Natural killer cell (primary cell): ENCODE results near the gene IP6K1. TPM values are rescaled to one million over a fixed set of nuclear protein-coding genes. Genes with fewer than 3 reads are reported as not detected.
"Not testable (repeated sequence)": the region's sequence is repeated elsewhere in the genome, so short reads cannot be mapped to it uniquely, and the experiment has no call there.

ENCODE experiments used
- ATAC-seq, 3 donors: fragments of 150-1000 bp in 2 of 3; fragments of 200-7000 bp in 1 of 3; cut with Tn5 transposase; 1 replicate in 1 of 3; 2 replicates in 2 of 3; pipeline ENCODE4 v1.10.0; 2021; ENCODE audit warnings: mild to moderate bottlenecking in 2 of 3, moderate library complexity in 2 of 3
- DNase-seq, 2 donors: peaks; one replicate each; pipeline versions ENCODE4 v3.0.0 to v3.0.0-alpha.2; 2013 to 2021; ENCODE audit warnings: mixed read lengths in 1 of 2
- H3K27ac ChIP-seq: one replicate; pipeline ENCODE4 v1.5.1; 2013; ENCODE audit warnings: mild to moderate bottlenecking, low read length
- H3K27me3 ChIP-seq: one replicate; pipeline ENCODE4 v1.6.1; 2013; ENCODE audit warnings: low read length; ENCODE audit not compliant: control insufficient read depth, insufficient read depth
- H3K36me3 ChIP-seq: one replicate; pipeline ENCODE4 v1.6.1; 2013; ENCODE audit warnings: low read length; ENCODE audit not compliant: control insufficient read depth, insufficient read depth
- H3K4me1 ChIP-seq: one replicate; pipeline ENCODE4 v1.6.1; 2013; ENCODE audit warnings: low read length; ENCODE audit not compliant: control insufficient read depth, insufficient read depth
- H3K4me3 ChIP-seq: one replicate; pipeline ENCODE4 v1.5.1; 2013; ENCODE audit warnings: low read length
- H3K9me3 ChIP-seq: one replicate; pipeline ENCODE4 v1.6.1; 2013; ENCODE audit warnings: low read length; ENCODE audit not compliant: control insufficient read depth, insufficient read depth
- H3K27ac Mint-ChIP-seq, 2 donors: one replicate each; pipeline ENCODE4 v1.8.0; 2022; ENCODE audit warnings: mild to moderate bottlenecking in 2 of 2, mixed read lengths in 2 of 2, moderate library complexity in 1 of 2
- H3K27me3 Mint-ChIP-seq, 2 donors: one replicate each; pipeline ENCODE4 v1.8.0; 2022; ENCODE audit warnings: low read depth in 2 of 2, mixed read lengths in 2 of 2
- H3K36me3 Mint-ChIP-seq: one replicate; pipeline ENCODE4 v1.8.0; 2022; ENCODE audit warnings: mixed read lengths
- H3K4me1 Mint-ChIP-seq, 2 donors: one replicate each; pipeline ENCODE4 v1.8.0; 2022; ENCODE audit warnings: mixed read lengths in 2 of 2
- H3K4me3 Mint-ChIP-seq: one replicate; pipeline ENCODE4 v1.8.0; 2022; ENCODE audit warnings: mild to moderate bottlenecking, moderate library complexity, mixed read lengths
- H3K9me3 Mint-ChIP-seq, 2 donors: one replicate each; pipeline ENCODE4 v1.8.0; 2022; ENCODE audit warnings: mixed read lengths in 2 of 2
- WGBS: methylation state at CpG from one replicate; pipeline ENCODE4 v1.1.7; 2013; ENCODE audit warnings: missing lambda C conversion rate; ENCODE audit not compliant: insufficient coverage; 5-methylcytosine and 5-hydroxymethylcytosine counted together
- intact Hi-C: fragments of 100-400 bp; cut with micrococcal nuclease; formaldehyde crosslinking; loops from one replicate; pipeline ENCODE4 v1.14.2; 2022
- total RNA-seq, 4 donors: library from RNA; stranded (reverse); fragments of 120-200 nt in 1 of 4; gene quantifications; one replicate each; pipeline versions ENCODE4 v1.2.3 to v1.2.4, GENCODE V29; 2013 to 2022
- TF ChIP-seq, protein P1 (sequence below): fragments of 200-600 bp; IDR thresholded peaks from one replicate; pipeline ENCODE4 v1.8.0; 2022; ENCODE audit warnings: antibody characterized with exemption

IP6K1 gene
- total RNA-seq, 3 donors from 2014 or later (not counting 1 experiment from before 2014, with no cell fraction given): 53.7 to 68.7 (median 57.9) TPM

DNA sequence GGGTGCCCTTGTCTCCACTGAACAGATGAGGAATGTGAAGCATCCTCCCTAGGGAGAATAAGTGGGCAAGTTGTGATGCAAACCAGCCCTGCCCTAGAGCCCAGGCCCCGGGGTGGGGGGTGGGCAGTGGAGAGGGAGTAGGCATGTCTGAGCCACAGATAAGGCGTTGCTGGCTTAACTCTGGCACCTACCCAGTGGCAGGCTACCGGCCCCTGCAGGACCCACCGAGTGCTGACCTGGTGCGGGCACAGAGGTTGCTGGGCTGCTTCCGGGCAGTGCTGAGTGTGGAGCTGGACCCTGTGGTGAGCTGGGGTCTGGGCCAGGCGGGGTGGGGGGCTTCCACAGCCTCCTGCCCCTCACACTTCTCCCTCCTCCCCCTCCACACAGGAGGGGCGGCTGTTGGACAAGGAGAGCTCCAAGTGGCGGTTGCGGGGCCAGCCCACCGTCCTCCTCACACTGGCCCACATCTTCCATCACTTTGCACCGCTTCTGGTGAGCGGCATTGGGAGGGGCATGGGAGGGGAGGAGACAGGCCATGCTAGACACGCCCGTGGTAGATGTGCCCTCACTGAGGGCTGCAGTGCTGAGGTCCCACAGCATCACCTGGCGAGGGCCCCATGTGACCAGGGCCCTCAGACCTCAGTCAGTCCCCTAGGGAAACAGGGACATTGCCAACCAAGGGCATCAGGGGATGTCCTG lies 86.9 kb downstream of the IP6K1 start:
- no peak overlapping the region for H3K27ac ChIP-seq
- no peaks in the 10 kb centered on the region for H3K9me3 Mint-ChIP-seq
- WGBS: 95% methylated on average over 16 of the region's 16 CpGs
- H3K27ac Mint-ChIP-seq: no peak overlapping the region
- H3K4me3 ChIP-seq: no peak overlapping the region
- intact Hi-C loops: no loop called here
- no peak overlapping the region for H3K4me3 Mint-ChIP-seq
- peaks cover 43% of the 10 kb centered on the region for H3K36me3 ChIP-seq
- H3K4me1 ChIP-seq: no peaks in the 10 kb centered on the region
- no peaks in the 10 kb centered on the region for H3K27me3 Mint-ChIP-seq
- TF ChIP-seq, protein P1, sequence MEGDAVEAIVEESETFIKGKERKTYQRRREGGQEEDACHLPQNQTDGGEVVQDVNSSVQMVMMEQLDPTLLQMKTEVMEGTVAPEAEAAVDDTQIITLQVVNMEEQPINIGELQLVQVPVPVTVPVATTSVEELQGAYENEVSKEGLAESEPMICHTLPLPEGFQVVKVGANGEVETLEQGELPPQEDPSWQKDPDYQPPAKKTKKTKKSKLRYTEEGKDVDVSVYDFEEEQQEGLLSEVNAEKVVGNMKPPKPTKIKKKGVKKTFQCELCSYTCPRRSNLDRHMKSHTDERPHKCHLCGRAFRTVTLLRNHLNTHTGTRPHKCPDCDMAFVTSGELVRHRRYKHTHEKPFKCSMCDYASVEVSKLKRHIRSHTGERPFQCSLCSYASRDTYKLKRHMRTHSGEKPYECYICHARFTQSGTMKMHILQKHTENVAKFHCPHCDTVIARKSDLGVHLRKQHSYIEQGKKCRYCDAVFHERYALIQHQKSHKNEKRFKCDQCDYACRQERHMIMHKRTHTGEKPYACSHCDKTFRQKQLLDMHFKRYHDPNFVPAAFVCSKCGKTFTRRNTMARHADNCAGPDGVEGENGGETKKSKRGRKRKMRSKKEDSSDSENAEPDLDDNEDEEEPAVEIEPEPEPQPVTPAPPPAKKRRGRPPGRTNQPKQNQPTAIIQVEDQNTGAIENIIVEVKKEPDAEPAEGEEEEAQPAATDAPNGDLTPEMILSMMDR: no peak
- H3K9me3 ChIP-seq: no peaks in the 10 kb centered on the region
- DNase-seq: no peak
- no peak for ATAC-seq
- H3K36me3 Mint-ChIP-seq: no peaks in the 10 kb centered on the region
- no peaks in the 10 kb centered on the region for H3K27me3 ChIP-seq
- peaks cover 0 to 7% of the 10 kb centered on the region in 2 donors for H3K4me1 Mint-ChIP-seq

DNA sequence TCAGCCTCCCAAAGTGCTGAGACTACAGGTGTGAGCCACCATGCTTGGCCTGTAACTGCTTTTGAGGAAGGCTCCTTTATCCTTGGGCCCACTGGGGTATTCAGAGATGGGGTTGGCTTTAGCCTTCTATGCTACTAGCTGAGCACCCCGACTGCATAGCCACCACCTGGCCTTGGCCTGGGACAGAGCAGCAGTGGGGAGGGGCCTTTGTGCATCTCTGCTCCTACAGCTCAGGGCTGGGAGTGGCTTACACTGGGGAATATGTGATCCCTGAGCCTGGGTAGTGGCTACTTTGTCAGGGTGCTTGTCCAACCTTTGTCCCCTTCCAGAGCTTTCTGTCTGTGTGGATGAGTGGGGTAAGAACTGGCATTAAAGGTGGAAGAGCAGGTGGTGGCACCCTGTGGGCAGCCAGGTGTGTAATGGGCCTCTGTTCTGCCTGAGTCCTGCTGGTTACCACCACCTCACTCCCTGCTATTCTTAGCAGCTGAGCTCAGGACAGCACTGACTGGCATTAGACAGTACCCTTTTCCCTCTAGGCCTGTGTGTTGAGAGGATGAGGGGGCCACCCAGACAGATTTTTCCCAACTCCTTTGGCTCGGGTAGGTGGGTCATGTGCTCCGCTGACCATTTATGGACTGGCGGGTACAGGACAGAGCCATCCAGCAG lies 90.9 kb downstream of the IP6K1 start:
- Histone ChIP-seq H3K4me1 (peaks cover 10% of the 10 kb centered on the region), H3K36me3 (peaks cover 25% of the 10 kb centered on the region)
- intact Hi-C loops, H3K27ac Mint-ChIP-seq, H3K36me3 Mint-ChIP-seq, H3K4me3 Mint-ChIP-seq, H3K27ac ChIP-seq, ATAC-seq, DNase-seq, H3K27me3 Mint-ChIP-seq, H3K9me3 Mint-ChIP-seq, H3K9me3 ChIP-seq, H3K27me3 ChIP-seq, H3K4me3 ChIP-seq: not testable (repeated sequence)
- 100% methylated on average over 2 of the region's 4 CpGs for WGBS
- H3K4me1 Mint-ChIP-seq: peaks cover 14 to 24% of the 10 kb centered on the region in 2 donors

DNA sequence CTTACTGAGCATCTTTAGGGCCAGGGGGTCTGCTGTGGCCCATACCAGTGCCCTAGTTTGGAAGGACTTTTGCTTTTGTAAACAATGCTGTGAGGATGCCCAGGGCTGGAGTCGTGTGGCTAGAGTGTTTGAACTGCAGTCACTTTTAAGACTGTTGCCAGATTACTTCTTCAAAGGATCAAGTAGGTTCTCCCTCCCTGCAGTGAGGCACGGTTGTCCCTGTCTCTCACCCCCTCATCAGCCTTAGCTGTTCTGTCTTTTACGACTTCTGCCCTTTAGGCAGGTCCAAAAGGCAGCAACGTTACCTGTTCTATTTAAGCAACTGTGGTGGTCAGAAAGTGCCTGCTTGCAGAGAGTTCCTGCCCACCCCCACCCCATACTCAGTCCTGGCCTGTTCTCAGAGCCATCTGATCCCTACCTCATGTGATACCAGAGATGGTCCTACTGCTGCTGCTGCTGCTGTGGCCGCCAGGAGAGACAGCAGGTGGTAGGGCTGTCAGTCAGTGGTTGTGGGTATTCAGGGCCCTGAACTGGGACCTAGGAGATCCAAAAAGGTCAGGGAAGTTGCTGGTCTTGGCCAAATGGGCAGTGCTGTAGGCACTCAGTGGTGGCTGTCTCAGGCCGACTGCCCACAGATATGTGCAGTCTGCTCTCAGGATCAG lies 91.8 kb downstream of the IP6K1 start:
- H3K4me3 Mint-ChIP-seq, H3K4me3 ChIP-seq, H3K27me3 Mint-ChIP-seq, ATAC-seq, H3K36me3 Mint-ChIP-seq, DNase-seq, H3K27me3 ChIP-seq, intact Hi-C loops, H3K9me3 ChIP-seq, H3K9me3 Mint-ChIP-seq, H3K27ac Mint-ChIP-seq, H3K27ac ChIP-seq: not testable (repeated sequence)
- WGBS: 84% methylated on average over 6 of the region's 6 CpGs
- H3K4me1 ChIP-seq: peaks cover 20% of the 10 kb centered on the region
- H3K36me3 ChIP-seq: peaks cover 17% of the 10 kb centered on the region
- H3K4me1 Mint-ChIP-seq: peaks cover 23 to 33% of the 10 kb centered on the region in 2 donors

DNA sequence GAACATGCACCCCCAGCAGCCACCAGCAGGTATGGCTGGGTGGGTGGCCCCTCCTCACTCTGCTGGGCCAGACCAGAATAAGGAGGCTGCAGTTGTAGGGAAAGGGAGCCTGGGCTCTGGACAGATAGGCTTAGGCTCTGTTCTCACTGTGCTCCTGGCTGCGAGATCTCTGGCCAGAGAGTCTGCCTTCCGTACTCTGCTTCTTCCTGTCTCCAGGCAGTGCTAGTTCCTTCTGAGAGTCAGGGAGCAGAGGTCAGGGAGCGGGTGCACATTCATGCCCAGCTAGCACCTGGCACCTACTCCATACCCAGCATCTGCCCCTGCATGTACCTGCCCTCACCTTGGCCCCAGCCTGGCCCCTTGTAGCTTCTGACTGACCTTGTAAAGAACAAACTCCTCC lies 94.9 kb downstream of the IP6K1 start:
- H3K27ac Mint-ChIP-seq, H3K4me3 ChIP-seq, DNase-seq, H3K27ac ChIP-seq, ATAC-seq, H3K36me3 ChIP-seq, H3K27me3 ChIP-seq, intact Hi-C loops, H3K9me3 ChIP-seq, H3K27me3 Mint-ChIP-seq, H3K36me3 Mint-ChIP-seq, H3K9me3 Mint-ChIP-seq: not testable (repeated sequence)
- peaks cover 36% of the 10 kb centered on the region for H3K4me1 ChIP-seq
- 91% methylated on average over 3 of the region's 3 CpGs for WGBS
- H3K4me3 Mint-ChIP-seq: peak overlapping the region; percentile 13
- peaks cover 35 to 46% of the 10 kb centered on the region in 2 donors for H3K4me1 Mint-ChIP-seq

DNA sequence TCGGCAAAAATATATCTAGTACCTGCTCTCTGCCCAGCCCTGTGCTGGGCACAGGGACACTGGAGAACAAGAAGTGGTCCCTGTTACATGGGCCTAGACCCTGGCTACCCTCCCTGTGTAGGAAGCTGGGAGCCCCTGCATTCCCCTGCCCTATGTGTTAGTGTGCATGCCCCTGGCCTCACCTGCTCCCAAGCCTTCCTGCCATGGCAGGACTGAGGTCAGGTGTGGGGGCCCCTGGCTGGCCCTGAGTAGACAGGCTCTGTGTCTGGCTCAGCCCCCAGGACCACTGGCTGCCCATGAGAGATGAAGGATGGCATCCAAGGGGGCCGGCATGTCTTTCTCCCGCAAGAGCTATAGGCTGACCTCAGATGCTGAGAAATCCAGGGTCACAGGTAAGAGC lies 95.5 kb downstream of the IP6K1 start:
- ATAC-seq, H3K36me3 ChIP-seq, H3K27ac ChIP-seq, H3K9me3 Mint-ChIP-seq, H3K36me3 Mint-ChIP-seq, H3K27me3 Mint-ChIP-seq, H3K9me3 ChIP-seq, intact Hi-C loops, H3K27me3 ChIP-seq, H3K4me3 ChIP-seq, DNase-seq: not testable (repeated sequence)
- Mint-ChIP-seq H3K27ac (peak overlapping the region in 1 of 2 donors; percentile 96), H3K4me3 (peak overlapping the region; percentile 99), H3K4me1 (peaks cover 35 to 46% of the 10 kb centered on the region in 2 donors)
- WGBS: 98% methylated on average over 3 of the region's 3 CpGs
- H3K4me1 ChIP-seq: peaks cover 42% of the 10 kb centered on the region

DNA sequence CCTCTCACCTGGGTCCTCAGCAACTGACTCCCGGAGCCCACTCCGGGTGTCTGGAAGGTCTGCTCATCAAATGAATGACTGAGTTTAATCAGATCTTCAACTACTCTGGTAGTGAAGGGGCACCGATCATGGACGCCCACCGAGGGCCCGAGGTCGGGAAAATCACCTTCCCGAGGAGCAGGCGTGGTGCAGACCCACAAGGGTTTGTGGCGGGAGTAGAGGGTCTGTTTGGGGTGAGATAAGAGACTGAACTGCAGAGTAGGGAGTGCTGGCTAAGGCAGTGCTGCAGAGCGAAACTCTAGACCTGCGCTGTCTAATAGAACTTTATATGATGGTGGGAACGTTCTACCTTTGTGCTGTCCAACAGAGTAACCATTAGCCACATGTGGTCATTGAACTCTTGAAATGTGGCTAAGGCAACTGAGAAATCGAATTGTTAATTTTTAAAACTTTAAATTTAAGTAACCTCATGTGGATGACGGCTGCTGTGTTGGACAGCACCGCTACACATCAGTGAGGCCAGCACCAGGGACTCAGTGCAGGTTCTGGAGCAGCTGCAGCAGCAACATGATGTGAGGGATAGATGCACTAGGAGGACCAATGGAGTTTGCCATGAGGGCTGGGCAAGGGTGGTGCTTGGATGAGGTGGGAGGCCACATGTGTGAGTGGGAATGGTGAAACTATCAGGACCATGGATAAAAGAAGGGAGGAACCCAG lies 96.3 kb downstream of the IP6K1 start:
- WGBS: 9% methylated on average over 16 of the region's 16 CpGs
- H3K27ac ChIP-seq: peak overlapping the region; percentile 46
- not testable (repeated sequence) for ATAC-seq, DNase-seq, H3K36me3 Mint-ChIP-seq, H3K27me3 Mint-ChIP-seq, H3K9me3 Mint-ChIP-seq, H3K9me3 ChIP-seq, H3K36me3 ChIP-seq, H3K27me3 ChIP-seq
- Mint-ChIP-seq H3K27ac (peak overlapping the region; percentile 91 to 96), H3K4me3 (peak overlapping the region; percentile 99), H3K4me1 (peaks cover 35 to 46% of the 10 kb centered on the region in 2 donors)
- H3K4me1 ChIP-seq: peaks cover 44% of the 10 kb centered on the region
- H3K4me3 ChIP-seq: peak overlapping the region; percentile 86
- intact Hi-C loops: loop anchor here (2.0 kb wide), 1 partner anchor 29 kb away; the partner anchor contains the start of gene AMIGO3
